ENCODE data around the gene OCA2.
"Not testable (repeated sequence)": the region's sequence is repeated elsewhere in the genome, so short reads cannot be mapped to it uniquely, and the experiment has no call there.

Gene OCA2

DNA sequence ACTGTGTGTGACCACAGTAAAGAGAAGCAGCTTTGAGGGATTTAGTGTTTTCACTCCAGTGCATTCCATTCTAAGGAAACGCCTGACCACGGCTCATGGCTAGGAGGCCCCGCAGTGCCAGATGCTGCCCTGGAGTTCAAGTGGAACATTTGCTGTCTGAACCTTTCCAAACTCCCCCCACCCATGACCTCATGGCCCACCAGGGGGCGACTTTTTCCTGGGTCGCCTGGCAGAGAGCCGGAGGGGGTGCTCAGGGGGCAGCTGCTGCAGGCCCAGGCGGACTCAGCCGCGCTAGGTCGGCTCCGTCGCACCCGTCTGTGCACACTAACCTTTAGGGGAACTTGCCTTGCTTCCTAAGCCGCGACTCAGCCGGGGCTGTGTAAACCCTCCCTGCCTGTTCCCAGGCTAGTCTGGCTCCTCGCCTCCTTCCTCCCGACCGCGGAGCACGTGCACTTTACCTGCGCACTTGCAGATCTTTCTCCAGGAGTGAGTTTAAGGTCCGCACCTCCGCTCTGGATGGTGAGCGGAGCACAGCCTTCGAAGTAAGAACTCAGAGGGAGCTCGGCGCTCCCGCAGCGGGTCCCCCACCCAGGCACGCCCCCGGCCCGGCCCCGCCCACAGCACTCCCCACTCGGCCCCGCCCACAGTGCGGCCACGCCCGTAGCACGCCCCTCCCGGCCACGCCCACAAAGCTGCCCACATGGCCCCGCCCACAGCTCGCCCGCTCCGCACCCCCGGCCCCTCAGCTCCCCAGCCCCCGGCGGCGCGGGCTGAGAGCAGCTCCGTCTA is at the start of gene OCA2:
Gene OCA2, minus strand, starts transcription at position 550 of the 789 bp plus-strand sequence. CDS start 17,441 bp downstream, outside the sequence.
- peak; percentile 55 to 74 (median 62) for DNase-seq

DNA sequence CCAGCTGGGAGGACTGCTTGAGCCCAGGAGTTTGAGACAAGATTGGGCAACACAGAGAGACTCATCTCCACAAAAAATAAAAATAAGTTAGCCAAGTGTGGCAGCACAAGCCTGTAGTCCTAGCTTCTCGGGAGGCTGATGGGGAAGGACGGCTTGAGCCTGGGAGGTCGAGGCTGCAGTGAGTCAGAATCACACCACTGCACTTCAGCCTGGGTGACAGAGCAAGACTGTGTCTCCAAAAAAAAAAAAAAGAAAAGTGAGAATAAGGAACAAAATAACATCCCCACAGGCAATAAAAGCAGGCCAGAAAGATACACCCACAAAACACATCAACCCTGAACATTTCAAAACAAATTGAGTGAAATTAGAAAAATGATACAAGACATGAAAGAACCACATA is 48.7 kb upstream of the OCA2 start:
- DNase-seq, result peak; percentile 45 to 68 (median 66)

DNA sequence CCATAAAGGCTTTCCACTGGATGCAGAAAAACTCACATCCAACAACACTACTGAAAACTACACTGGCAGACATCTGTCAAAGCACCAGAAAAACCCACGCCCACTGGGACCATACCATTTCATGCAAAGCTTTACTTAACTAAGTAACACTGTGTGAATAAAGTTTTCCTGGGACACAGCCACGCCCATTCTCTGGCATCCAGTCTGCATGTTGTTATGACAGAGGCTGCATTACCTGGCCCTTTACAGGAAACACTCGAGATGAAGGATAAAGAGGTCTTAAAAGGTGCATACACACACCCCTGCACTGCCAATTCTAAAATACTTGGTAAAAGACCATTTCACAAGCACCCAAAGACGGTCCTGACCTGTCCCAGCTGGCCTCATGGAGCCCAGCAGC is 46.3 kb upstream of the OCA2 start:
- not testable (repeated sequence) for DNase-seq

DNA sequence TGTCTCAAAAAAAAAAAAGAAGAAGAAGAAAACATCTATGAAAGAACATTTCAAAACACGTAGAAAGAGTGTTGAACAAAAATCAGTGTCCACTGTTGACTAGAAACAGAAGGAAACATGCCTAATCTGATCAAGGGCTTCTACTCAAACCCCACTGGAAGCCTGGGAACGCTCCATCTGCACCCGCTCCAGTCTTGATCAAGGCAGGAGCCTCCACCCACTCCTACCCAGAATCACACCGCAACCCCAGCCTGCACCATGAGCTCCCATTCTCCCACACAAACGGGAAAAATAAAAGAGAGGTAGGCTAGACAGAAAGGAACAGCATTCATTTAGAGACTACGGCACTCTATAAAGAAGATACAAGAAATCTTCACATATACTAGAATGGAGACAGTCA is 40.9 kb upstream of the OCA2 start:
- DNase-seq, result no peak

DNA sequence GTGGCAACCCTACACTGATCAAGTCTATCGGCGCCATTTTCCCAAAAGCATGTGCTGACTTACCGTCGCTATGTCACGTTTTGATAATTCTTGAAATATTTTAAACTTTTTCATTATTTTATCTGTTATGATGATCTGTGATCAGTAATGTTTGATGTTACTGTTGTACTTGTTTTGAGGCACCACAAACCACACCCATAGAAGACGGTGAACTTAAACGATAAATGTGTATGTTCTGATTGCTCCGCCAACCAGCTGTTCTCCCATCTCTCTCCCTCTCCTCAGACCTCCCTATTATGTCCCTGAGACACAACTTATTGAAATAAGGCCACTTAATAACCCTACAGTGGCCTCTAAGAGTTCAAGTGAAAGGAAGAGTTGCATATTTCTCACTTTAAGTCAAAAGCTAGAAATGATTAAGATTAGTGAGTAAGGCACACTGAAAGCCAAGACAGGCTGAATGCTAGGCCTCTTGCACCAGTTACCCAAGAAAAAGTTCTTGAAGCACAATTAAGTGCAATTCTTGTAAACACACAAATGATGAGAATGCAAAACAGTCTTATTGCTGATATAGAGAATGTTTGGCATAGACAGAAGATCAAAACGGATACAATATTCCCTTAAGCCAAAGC is 38.4 kb upstream of the OCA2 start:
- DNase-seq, result not testable (repeated sequence)

DNA sequence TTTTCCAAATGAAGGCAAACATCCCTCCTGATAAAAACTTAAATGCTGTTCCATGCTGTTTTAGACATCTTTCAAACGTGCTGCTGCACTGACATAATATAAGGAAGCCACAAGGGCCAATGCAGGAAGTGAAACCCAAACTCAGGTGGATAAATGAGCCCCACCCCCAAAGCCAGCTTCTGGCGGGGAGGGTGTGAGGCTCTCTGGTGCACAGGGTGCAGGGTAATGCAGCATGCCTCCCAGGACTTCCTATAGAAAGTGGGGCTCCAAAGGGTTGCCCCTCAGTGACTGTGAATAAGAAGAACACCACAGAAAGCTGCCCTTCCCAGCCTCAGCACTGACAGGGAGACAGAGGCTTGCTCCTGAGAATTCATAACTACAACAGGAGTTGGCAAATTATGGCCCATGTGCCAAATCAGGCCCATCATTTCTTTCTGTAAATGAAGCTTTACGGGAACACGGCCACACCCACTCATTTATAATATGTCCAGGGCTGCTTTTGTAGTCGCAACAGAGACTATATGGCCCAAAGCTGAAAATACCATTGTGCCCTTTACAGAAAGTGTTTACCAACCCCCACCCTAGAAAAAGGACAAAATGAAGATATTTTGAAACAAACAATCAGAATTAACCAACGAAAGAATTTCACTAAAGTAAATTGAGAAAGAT is 37.3 kb upstream of the OCA2 start:
- not testable (repeated sequence) for DNase-seq

DNA sequence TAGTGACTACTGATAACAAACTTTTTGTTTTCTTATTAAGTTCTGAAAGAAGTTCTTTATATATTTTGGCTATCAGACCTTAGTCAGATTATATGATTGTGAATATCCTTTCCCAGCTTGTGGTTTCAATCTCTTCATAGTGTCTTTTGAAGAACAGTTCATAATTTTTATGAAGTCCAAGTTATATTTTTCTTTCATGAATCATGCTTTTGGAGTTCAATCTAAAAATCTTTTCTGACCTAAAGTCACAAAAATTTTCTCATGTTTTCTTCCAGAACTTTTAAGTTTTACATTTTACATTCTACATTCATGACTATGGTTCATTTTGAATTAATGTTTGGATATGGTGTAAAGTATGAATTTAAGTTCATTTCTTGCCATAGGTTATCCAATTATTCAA is 34.2 kb upstream of the OCA2 start:
- DNase-seq, result no peak

DNA sequence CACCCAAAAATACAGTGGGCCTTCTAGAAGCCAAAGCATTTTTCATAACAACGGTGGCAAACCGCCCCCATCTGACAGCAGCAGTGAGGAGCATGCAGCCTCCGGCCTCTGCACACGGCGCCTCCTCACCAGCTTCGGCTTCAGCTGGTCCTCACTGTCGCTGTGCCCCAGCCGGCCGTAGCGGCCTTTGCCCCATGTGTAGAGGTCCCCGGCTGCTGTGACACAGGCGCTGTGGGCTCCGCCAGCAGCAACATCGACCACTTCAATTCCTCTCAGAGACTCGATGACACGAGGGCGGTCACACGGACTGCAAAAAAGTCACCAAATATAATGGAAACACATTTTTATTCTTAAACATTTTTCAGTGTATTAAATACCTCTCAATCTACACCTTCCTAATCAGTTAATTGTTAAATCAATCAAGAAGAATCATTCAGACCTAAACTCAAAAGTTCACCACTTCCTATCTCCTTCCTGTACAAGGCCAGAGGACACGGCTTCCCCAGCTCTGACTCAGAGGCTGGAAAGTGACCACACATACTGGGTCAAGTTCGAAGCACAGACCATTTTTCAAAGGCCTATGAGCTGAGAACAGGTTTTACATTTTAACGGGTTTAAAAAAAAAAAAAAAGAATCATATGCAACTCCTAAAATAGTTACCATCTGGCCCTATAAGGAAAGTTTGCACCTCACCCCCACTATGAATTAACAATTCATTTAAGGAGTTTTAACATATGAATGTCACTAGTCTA is 33.6 kb upstream of the OCA2 start:
- no peak for DNase-seq

DNA sequence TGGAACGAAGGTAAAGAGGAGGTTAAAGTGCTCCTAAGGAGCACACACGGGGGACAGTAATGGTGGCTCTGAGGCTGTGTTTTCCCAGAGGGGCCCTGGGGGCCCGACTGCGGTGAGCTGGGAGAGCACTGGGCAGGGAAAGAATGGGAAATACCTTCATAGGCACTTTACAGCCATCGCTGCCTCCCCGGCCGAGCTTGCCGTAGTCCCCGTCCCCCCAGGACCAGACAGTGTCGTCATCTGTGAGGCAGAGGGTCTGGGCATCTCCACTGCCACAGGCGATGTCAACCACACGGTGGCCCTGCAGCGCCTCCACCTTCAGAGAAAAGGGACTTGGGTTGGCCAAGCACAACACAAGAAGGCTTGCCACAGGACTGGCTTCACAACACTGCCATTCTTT is 32.8 kb upstream of the OCA2 start:
- DNase-seq, result no peak

DNA sequence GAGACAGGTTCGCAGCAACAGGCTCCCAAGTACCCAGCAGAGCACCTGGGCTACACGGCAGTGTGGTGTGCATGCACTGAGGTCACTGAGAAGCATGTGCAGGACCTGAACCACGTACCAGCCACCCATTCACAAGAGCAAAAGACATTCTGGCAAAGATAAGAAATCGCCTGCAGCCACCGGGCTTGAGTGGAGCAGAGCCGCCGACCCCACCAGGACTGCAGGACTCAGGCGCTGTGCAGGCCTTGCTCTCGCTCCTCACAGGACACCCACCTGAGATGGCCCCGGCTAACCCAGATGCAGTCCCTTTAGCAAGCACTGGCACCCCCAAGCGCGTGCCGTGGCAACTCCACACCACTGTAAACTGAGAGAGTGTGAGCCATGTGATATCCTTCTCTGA is 32.3 kb upstream of the OCA2 start:
- no peak for DNase-seq

DNA sequence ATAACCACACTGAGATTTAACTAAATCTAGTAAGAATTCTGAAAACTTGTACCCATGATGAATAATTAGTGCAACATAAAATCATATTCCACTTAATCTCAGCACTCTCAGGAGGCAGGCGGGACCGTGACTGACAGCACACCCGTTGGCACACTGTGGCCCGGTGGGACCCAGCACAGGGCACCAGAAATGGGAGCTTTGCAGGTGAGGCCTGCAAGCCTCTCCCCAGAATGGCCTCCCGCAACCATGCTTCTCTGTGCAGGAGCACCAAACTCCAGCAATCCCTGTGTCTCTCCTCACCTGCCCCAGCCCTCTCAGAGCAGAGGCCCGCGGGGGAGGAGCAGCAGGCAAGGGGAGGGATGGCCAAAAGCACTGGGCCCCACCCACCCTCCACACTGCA is 31.5 kb upstream of the OCA2 start:
- DNase-seq, result no peak

DNA sequence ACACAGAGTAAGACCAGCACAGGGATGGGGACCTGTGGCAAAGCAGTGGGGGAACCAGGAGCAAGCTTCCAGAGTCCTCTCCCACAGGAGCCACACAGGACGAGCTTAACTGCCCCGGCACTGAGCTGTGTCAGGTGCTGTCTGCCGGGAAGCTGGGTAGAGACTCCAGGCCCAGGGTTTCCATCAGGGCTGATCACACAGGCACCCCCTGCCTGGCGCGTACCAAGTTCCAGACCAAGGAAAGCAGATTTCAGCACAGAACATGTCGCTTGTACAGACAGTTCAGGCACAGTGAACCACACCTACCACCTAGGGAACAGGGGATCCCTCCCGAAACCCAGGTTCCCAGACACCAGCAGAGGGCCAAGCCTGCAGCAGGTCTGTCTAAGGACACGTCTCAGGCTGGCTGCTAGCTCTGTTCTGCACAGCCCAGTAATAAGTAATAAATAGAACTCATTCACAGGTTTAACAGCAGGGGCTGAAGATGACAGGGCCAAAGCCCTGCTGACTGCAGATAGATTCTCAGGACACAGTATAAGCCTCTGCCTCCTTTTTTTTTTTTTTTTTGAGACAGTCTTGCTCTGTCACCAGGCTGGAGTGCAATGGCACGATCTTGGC is 30.2 kb upstream of the OCA2 start:
- DNase-seq, result no peak

DNA sequence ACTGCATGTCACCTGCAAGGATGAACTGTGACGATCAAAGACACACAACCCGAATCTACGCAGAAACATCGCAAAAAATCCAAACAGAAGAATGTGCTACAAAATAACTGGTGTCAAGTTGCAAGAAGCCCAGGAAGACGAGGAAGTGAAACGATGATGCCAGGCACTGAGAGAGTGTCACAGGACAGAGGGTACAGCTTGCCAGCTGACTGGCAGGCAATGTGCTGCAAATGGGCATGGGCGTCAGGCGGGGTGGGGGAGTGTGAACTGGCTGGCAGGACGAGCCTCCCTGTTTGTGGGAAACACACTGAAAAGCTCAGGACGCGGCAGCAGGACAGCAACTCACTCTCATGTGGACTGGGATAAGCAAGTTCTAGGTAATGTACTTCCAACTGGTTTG is 28.9 kb upstream of the OCA2 start:
- DNase-seq, result peak; percentile 77 to 81 (median 79)

DNA sequence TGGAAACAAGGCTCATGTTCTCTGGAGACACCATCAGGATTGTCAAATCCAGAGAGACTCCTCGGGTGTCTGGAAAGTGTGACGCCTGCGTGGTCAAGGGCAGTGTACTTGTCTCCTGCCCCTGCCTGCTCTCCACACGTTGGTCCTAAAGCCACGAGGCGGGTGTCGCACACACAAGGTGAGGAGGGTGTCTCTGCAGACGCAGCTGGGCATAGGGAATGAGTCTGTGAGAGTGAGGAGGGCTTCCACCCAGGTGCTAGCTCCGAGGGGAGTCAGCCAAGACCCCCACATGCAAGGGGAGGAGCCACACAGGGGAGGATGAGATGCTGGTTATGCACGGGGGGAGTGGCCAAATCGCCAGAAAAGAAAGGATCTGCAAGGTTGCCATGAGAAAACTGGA is 27.9 kb upstream of the OCA2 start:
- no peak for DNase-seq

DNA sequence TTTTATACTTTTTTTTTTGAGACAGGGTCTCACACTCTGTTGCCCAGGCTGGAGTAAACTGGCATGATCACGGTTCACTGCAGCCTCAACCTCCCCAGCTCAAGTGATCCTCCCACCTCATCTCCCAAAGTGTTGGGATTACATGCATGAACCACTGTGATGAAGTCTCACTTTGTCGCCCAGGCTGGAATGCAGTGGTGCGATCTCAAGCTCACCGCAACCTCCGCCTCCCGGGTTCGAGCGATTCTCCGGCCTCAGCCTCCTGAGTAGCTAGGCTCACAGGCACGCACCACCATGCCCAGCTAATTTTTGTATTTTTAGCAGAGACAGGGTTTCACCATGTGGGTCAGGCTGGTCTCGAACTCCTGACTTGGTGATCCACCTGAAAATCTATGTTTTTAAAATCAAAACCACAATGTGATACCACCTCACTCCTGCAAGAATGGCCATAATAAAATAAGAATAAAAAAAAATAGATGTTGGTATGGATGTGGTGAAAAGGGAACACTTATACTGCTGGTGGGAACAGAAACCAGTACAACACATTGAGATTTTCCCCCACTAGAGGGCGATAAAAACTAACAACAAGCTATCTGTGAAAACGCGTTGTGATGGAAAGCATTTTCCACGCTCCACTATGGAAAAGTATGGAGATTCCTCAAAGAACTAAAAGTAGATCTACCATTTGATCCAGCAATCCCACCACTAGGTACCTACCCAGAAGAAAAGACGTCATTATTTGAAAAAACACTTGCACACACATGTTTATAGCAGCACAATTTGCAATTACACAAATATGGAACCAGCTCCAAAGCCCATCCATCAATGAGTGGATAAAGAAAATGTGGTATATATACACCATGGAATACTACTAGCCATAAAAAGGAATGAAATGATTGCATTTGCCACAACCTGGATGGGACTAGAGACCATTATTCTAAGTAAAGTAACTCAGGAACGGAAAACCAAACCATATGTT is 26.8 kb upstream of the OCA2 start:
- peak; percentile 69 to 79 (median 79) for DNase-seq

DNA sequence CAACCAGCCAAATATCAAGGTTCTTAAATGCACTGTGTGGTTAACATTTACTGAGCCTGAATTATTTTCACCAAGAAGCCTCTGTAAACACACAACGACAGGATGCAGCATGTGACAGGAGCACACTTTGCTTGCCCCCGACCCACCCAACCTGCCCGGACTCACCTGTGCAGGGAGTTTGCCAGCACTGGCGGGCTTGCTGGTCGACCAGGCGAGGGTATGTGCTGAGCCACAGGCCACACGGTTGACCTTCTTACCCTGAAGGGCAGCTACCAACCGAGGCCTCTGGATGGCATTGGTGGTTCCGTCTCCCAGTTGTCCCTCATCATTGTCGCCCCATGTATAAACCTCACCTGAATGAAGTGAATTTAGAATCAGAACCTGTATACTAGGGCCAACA is 25.7 kb upstream of the OCA2 start:
- DNase-seq, result no peak

DNA sequence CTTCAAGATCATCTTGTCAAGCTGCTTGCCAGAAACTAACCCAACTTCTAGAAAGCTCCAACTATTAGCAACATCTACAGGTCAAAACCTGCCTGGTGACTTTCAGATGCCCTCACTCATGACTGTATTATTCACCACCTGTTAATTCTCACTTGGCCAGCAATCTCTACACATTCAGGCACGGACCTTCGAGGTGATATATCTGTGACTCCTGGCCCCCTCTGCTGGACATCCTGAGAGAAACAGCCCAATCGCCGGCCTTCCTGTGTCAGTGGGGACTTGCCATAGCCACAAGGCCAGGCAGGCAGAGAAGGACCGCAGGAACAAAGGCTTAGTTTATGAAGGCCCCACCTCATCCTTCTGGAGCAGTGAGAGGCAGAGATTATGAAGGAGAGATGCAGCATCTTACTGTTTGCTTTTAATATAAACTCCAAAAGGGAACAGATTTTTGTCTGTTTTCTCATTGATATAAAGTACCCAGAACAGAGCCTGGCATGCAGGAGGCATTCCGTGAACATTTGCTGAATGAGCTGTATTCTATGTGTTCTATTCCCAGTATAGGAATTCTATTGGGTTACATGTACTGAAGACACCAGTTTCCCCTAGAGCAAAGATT is 24.4 kb upstream of the OCA2 start:
- DNase-seq, result peak; percentile 57 to 72 (median 67)

DNA sequence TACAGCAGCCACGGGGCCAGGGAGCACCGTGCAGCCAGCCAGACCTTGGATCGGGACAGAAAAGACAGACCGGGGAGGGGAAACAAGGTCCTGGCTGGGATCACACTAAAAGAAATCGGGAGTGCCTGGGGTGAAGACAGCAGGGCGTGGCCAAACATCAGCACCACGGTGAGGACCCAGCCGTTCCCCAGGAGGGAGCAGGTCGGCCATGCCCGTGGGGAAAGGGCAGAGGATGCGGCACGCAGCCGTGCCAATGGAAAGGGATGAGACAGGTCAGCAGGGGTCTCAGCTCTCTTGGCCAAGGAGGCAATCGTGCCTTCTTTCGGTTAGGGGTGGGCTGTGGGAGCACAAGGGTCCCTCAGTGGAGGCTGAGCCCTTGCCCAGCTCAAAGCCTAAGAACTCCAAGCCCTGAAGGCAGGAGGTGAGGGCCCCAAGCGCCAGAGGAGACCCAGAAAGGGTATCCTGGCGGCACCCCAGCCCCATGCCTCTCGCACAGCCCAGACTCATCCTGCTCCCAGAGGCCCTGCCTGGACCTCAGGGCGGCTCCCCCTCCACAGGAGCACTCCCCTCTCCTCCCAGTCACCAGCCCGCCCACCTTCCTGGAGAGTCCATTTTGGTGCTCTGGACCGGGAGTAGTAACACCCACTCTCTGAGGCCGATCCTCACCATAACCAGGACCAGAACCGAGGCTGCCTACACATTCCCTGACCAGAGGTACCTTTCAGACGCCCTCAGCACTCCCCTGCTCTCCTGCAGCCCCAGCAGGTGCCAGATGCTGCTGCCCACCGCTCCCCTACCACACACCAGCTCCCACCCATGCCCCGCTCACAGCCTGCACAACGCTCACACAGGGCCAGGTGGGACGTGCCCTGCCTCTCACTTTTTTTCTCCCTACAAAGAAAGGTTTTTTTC is 23.2 kb upstream of the OCA2 start:
- no peak for DNase-seq

DNA sequence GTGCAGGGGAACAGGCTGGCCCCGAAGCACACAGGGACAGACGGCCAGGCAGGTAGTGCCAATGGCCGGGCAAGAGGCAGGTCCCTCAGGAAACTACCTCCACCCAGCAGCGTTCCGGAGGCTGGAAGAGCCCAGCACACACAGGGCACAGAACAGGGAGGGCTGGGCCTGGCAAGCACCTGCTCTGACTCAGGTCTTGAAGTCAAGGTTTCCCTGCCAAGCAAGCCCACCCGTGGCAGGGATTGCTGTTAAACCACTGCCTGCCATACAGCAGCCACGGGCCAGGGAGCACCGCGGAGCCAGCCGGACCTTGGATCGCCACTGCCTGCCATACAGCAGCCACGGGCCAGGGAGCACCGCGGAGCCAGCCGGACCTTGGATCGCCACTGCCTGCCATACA is 22.5 kb upstream of the OCA2 start:
- DNase-seq, result not testable (repeated sequence)

DNA sequence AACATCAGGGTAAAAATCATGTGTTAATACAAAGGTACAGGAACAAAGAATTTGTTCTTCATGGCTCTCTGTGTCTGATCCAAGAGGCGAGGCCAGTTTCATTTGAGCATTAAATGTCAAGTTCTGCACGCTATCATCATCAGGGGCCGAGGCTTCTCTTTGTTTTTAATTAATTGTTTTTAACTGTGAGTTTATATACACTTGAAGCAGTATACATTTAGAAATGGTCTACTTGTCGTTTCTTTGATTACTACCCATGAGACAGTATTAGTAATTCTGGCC is 21.2 kb upstream of the OCA2 start:
- DNase-seq, result no peak
